K562 (cell line): ENCODE measurements around the gene MBD4. TPM values are rescaled to one million over a fixed set of nuclear protein-coding genes. Genes with fewer than 3 reads are reported as not detected.

ENCODE experiments used
- FIP1L1 ChIP-seq: fragments of 200-400 bp; formaldehyde crosslinking; IDR thresholded peaks from 2 replicates; pipeline ENCODE4 v1.6.1; 2018; ENCODE audit warnings: mild to moderate bottlenecking, low read depth, low read length; ENCODE audit not compliant: poor library complexity, severe bottlenecking
- FOXA3 ChIP-seq, 2 experiments: fragments of 450-650 bp in 1 of 2; sonication (generic) in 1 of 2; formaldehyde crosslinking; IDR thresholded peaks in 1 of 2; conservative IDR thresholded peaks in 1 of 2; 2 replicates each; pipeline versions ENCODE4 v1.4.0 to v1.8.0; 2020 to 2022; ENCODE audit warnings: mild to moderate bottlenecking in 2 of 2, missing genetic modification reagents in 1 of 2
- JUN ChIP-seq, 2 experiments: sonication (generic) in 1 of 2; formaldehyde crosslinking in 1 of 2; IDR thresholded peaks; 2 replicates each; pipeline versions ENCODE4 v1.6.1 to v1.8.0; 2012 to 2022; ENCODE audit warnings: borderline replicate concordance in 2 of 2, mild to moderate bottlenecking in 2 of 2, improper control_type of control experiment in 1 of 2, low read depth in 1 of 2, low read length in 1 of 2, missing genetic modification reagents in 1 of 2
- KLF10 ChIP-seq: fragments of 250-450 bp; sonication (Bioruptor Pico); IDR thresholded peaks from 2 replicates; pipeline ENCODE4 v1.6.1; 2021; ENCODE audit warnings: matching md5 sums
- OTX1 ChIP-seq: fragments of 450-650 bp; formaldehyde crosslinking; IDR thresholded peaks from 2 replicates; pipeline ENCODE4 v1.4.0; 2022; ENCODE audit warnings: mild to moderate bottlenecking
- TCFL5 ChIP-seq: fragments of 250-450 bp; sonication (Bioruptor Pico); conservative IDR thresholded peaks from 2 replicates; pipeline ENCODE4 v1.6.1; 2021; ENCODE audit warnings: mild to moderate bottlenecking, moderate library complexity, matching md5 sums
- TSHZ1 ChIP-seq: fragments of 250-450 bp; sonication (Bioruptor Pico); IDR thresholded peaks from 2 replicates; pipeline ENCODE4 v1.4.0; 2020; ENCODE audit warnings: mild to moderate bottlenecking, moderate library complexity
- ZFP91 ChIP-seq: sonication (generic); formaldehyde crosslinking; IDR thresholded peaks from 2 replicates; pipeline ENCODE4 v1.8.0; 2022; ENCODE audit warnings: mild to moderate bottlenecking, missing genetic modification reagents
- polyA plus RNA-seq, 8 experiments: library from polyadenylated mRNA; depleted of rRNA in 4 of 8; stranded (reverse) in 5 of 8; unstranded in 3 of 8; fragments of >200 nt; fragmentation: Nextera tagmentation in 2 of 8; fragmentation: Illumina TruSeq in 1 of 8; extraction: Ambion mirVana in 2 of 8; extraction: Trizol in 1 of 8; gene quantifications; 2 replicates each; pipeline versions ENCODE4 v1.2.1 to v1.2.3, GENCODE V29; 2011 to 2014; ENCODE audit warnings: inconsistent platforms in 1 of 8, missing spikeins in 1 of 8
- total RNA-seq, 7 experiments: library from RNA; depleted of rRNA in 6 of 7; stranded (reverse); fragments of >200 nt in 6 of 7; fragmentation: Illumina TruSeq in 2 of 7; extraction: Trizol in 2 of 7; gene quantifications; 2 replicates each; pipeline versions ENCODE4 v1.2.1 to v1.2.3, GENCODE V29; 2011 to 2021; ENCODE audit warnings: low replicate concordance in 1 of 7

Gene MBD4
- total and polyA plus RNA-seq, 9 of the 15 experiments (the other 6 are each of a cell fraction or from before 2014, with no cell fraction given): 13.3 to 63.9 (median 39.0) TPM

GRCh38 chr3:129432671-129433070 lies 7.1 kb downstream of the MBD4 start (continued):
- no peak for TF ChIP-seq TSHZ1 (CRISPR knock-in tag)
- no peak for TF ChIP-seq KLF10 (CRISPR knock-in tag)
- no peak for TF ChIP-seq ZFP91 (CRISPR knock-in tag)
- no peak for TF ChIP-seq OTX1 (CRISPR knock-in tag)
- TF ChIP-seq FIP1L1: no peak
- TF ChIP-seq FOXA3 (CRISPR knock-in tag; conservative IDR thresholded peaks at IDR 0.05 in 1 of 2, IDR thresholded peaks at IDR 0.05 in 1 of 2): no peak
- TF ChIP-seq TCFL5 (CRISPR knock-in tag): no peak
- no peak for TF ChIP-seq JUN (IDR thresholded peaks at IDR 0.05; ENCODE audit: borderline replicate concordance, low read depth, low read length)
- no peak for TF ChIP-seq JUN (CRISPR knock-in tag; IDR thresholded peaks at IDR 0.05; ENCODE audit: borderline replicate concordance)
